Activated T-cell treated with anti-CD3 and anti-CD28 coated beads, Interleukin-2, amount 50 U/mL, for 24 hours (primary cell): ENCODE data around the gene COG5.

Experiments used
- DNase-seq: peaks from one replicate; pipeline ENCODE4 v3.0.0-alpha.2; 2020
- H3K27ac Mint-ChIP-seq: 2 replicates; pipeline ENCODE4 v1.8.0; 2020; ENCODE audit warnings: mild to moderate bottlenecking, mixed read lengths
- H3K27me3 Mint-ChIP-seq: 2 replicates; pipeline ENCODE4 v1.8.0; 2020; ENCODE audit warnings: mixed read lengths
- H3K36me3 Mint-ChIP-seq: 2 replicates; pipeline ENCODE4 v1.8.0; 2020; ENCODE audit warnings: low read depth, mixed read lengths
- H3K4me1 Mint-ChIP-seq: 2 replicates; pipeline ENCODE4 v1.8.0; 2020; ENCODE audit warnings: low read depth, mixed read lengths
- H3K4me3 Mint-ChIP-seq: 2 replicates; pipeline ENCODE4 v1.8.0; 2020; ENCODE audit warnings: mild to moderate bottlenecking, moderate library complexity, mixed read lengths
- H3K9me3 Mint-ChIP-seq: 2 replicates; pipeline ENCODE4 v1.8.0; 2020; ENCODE audit warnings: mixed read lengths

Gene COG5

DNA sequence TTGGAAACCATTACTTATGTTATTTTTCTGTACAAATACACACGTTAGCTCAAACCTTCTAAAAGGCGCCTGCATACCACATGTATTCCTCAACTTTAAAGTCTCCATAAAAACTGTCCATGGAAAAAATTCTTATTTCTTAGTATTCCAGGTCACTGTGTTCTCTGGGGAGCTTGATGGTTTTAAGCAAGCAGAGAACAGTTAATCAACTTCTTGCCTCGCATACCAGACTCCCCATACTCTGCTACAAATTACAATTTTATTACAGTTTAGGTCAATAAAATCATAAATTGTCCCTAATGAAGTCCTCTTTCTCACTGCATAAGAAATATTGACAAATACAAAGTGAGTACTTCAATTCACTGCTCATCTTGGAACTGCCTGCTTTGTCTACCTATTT is 170.9 kb downstream of the COG5 start:
- DNase-seq = no peak
- no peaks in the 10 kb centered on the region for H3K9me3 Mint-ChIP-seq
- H3K4me1 Mint-ChIP-seq = peaks cover 3% of the 10 kb centered on the region
- H3K27ac Mint-ChIP-seq = no peak overlapping the region
- no peak overlapping the region for H3K4me3 Mint-ChIP-seq
- H3K27me3 Mint-ChIP-seq = no peaks in the 10 kb centered on the region
- H3K36me3 Mint-ChIP-seq = peaks cover 30% of the 10 kb centered on the region

DNA sequence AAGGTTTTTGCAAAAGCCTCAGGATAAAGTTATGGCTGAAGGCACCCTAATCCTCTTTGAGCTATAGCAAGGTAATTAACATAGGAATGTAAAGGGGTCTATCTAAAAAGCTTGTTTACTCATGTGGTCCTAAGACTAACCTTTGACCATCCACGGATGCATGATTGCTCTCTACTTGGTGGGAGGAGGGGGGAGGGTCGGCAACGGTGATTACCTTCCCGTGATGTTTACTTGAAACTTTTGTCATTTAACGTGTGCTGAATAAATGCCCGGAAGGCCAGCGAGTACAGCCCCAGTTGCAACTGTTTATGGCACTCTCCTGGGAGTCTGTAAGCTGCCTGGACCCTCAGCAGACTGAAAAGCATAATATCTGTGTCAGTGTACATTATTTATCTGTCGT is 172.8 kb downstream of the COG5 start:
- no peak overlapping the region for H3K27ac Mint-ChIP-seq
- H3K27me3 Mint-ChIP-seq = no peaks in the 10 kb centered on the region
- peaks cover 4% of the 10 kb centered on the region for H3K4me1 Mint-ChIP-seq
- H3K36me3 Mint-ChIP-seq = peaks cover 30% of the 10 kb centered on the region
- no peaks in the 10 kb centered on the region for H3K9me3 Mint-ChIP-seq
- no peak for DNase-seq
- H3K4me3 Mint-ChIP-seq = no peak overlapping the region

DNA sequence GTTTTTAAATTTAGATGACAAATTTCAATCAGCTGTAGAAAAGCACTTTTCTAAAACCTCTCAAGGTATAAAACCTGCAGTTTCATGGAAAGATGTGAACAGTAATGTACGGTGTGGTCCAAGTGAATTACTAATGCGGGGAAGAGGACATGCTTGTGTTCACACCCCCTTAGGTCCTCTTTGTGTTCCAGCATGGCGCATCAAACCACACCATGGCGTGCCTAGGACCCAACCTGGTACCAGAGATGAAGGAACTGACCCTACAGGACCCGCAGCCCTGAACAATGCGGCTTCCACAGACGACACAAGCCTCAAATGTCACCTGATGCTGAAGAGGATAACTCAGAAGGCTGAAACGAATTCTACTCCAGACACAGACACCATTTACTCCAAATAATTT is 175.1 kb downstream of the COG5 start:
- H3K27me3 Mint-ChIP-seq = no peaks in the 10 kb centered on the region

DNA sequence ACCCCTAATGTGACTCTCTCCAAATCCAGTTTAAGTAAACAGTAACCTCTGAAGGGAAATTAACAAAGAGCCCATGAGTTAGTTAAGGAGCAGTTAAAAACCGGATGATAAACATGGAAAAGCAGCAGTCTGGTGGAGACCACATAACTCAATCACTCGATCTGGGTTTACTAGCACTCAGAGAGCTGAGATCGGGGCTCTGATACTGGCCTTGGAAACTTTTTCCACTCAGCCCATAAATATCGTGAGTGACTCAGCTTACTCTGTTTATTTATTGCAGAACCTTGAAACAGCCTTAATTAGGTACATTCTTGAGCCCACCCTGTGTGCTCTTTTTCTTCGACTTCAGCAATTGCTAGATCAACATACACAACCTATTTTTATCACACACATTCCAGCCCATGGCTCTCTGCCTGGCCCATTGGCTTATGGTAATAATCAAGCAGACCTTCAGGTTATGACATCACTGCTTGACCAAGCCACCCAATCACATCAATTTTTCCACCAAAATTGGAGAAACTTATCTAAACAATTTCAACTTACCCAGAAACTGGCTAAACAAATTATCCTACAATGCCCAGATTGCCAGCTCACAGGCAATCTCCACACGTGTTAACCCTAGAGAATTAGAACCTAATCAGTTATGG is 176.0 kb downstream of the COG5 start:
- Mint-ChIP-seq H3K9me3 (no peaks in the 10 kb centered on the region), H3K36me3 (peaks cover 20% of the 10 kb centered on the region), H3K27me3 (no peaks in the 10 kb centered on the region), H3K27ac (no peak overlapping the region), H3K4me3 (no peak overlapping the region), H3K4me1 (peaks cover 6% of the 10 kb centered on the region)
- DNase-seq = no peak

More for the DNA sequence above, 175.1 kb downstream of the COG5 start:
- Mint-ChIP-seq H3K36me3 (peaks cover 26% of the 10 kb centered on the region), H3K4me1 (peaks cover 6% of the 10 kb centered on the region), H3K9me3 (no peaks in the 10 kb centered on the region), H3K27ac (no peak overlapping the region), H3K4me3 (no peak overlapping the region)
- no peak for DNase-seq

DNA sequence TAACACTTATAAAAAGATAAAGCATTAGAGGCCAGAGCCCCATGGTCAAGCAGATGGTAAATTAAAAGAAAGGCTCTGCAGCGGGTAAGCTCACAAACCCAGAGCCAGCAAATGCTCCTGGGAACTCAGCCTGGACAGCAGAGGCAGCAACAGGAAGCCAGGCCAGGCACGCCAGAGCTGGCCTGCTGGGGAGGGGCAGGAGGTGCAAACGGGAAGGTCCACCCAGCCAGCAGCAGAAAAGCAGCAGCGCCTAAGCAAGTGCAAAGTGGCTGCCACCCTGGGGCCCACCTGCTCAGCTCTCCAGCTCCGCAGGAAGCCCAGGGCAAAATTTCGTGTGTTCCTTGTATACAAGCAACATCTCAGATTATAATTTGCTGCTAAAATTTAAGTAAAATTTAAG is 176.6 kb downstream of the COG5 start:
- peaks cover 17% of the 10 kb centered on the region for H3K36me3 Mint-ChIP-seq
- peaks cover 6% of the 10 kb centered on the region for H3K4me1 Mint-ChIP-seq
- no peak for DNase-seq
- H3K9me3 Mint-ChIP-seq = no peaks in the 10 kb centered on the region
- H3K4me3 Mint-ChIP-seq = no peak overlapping the region
- H3K27me3 Mint-ChIP-seq = no peaks in the 10 kb centered on the region
- H3K27ac Mint-ChIP-seq = no peak overlapping the region

DNA sequence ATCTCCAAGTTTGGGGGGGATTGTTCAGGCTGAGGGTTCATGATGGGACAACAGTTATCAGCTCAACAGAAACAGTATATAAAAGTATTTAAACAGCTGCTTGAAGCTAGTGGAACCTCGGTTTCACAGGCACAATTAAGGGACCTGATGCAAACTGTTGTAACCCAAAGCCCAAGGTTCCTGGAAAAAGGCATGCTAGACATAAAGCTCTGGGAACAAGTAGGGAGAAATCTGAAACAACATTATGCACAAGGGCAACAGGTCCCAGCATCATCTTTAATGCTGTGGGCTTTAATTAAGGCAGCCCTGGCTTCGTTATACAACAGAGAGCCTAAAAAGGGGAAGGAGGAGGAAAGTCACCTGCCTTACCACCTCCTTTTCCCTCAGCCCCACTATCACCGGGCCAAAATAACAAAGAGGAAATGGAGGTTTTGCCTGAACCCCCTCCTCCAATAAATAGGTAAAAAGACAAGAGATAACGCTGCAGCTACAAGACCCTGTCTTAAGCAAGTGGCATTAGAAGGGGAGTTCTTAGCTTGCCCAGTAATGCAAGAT is 177.1 kb downstream of the COG5 start:
- Mint-ChIP-seq H3K27ac (no peak overlapping the region), H3K27me3 (no peaks in the 10 kb centered on the region), H3K4me3 (no peak overlapping the region), H3K36me3 (peaks cover 14% of the 10 kb centered on the region), H3K9me3 (no peaks in the 10 kb centered on the region), H3K4me1 (peaks cover 6% of the 10 kb centered on the region)
- no peak for DNase-seq

DNA sequence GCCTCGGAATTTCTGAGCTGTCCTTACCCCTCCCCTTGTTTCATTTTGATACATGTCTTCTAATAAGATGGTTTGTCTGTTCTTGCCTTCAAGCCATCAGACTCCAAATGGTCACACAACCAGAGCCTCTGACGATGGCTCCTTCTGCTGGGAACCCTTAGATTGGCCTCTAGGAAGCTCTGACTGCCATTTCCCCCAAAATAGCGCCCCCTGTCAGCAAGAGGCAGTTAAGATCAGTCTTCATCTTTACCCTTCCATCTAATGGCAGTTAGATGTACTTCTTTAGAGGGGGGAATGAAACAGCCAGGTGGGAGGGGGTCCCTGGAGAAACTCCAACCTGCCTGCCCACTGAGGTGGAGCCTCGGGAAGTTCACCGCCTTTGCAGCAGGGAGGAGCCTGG is 179.7 kb downstream of the COG5 start:
- H3K27me3 Mint-ChIP-seq = no peaks in the 10 kb centered on the region
- H3K4me1 Mint-ChIP-seq = peaks cover 12% of the 10 kb centered on the region
- no peak for DNase-seq
- no peaks in the 10 kb centered on the region for H3K9me3 Mint-ChIP-seq
- no peak overlapping the region for H3K4me3 Mint-ChIP-seq
- peaks cover 11% of the 10 kb centered on the region for H3K36me3 Mint-ChIP-seq
- peak overlapping the region; percentile 40 for H3K27ac Mint-ChIP-seq

DNA sequence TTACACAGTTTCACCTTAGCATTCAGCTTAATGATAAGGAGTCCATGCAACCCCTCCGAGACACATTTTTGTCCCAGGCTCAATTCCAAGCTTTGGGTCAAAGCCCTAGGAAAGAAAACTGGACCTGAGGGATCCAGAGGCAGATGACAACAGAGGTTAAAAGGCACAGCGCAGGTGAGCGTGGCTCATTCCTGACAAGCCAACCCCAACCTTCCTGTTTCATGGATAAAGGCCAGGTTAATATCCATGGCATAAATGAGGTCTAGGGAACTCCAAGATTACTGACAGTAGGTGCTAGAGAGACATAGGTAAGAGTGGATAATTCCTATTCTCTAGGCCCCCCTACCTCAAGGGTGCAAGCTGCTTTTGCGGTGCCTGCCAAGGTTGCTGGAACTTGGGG is 180.5 kb downstream of the COG5 start:
- Mint-ChIP-seq H3K9me3 (no peaks in the 10 kb centered on the region), H3K4me3 (no peak overlapping the region), H3K4me1 (peaks cover 12% of the 10 kb centered on the region), H3K27me3 (no peaks in the 10 kb centered on the region), H3K36me3 (peaks cover 11% of the 10 kb centered on the region), H3K27ac (no peak overlapping the region)
- DNase-seq = no peak

DNA sequence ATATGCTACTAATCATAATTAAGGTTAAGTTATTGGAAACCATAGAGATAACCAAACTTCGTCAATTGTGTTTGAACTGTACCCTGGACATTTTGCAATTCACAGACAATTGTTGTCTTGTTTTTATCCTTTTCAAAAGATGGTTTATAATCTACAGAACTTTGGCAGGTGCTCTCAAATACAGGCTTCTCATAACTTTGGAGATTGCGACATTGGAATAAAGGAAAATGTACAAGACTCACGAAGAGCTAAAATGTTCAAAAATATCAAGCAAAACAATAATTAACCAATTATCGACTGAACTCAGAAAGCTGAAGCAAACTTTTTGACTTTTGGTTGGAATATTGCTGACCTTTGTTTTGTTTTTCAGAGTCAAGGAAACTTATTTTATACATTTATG is 182.3 kb downstream of the COG5 start:
- H3K27ac Mint-ChIP-seq = no peak overlapping the region
- H3K9me3 Mint-ChIP-seq = no peaks in the 10 kb centered on the region
- H3K27me3 Mint-ChIP-seq = no peaks in the 10 kb centered on the region
- no peak overlapping the region for H3K4me3 Mint-ChIP-seq
- peaks cover 11% of the 10 kb centered on the region for H3K36me3 Mint-ChIP-seq
- no peak for DNase-seq
- peaks cover 7% of the 10 kb centered on the region for H3K4me1 Mint-ChIP-seq

DNA sequence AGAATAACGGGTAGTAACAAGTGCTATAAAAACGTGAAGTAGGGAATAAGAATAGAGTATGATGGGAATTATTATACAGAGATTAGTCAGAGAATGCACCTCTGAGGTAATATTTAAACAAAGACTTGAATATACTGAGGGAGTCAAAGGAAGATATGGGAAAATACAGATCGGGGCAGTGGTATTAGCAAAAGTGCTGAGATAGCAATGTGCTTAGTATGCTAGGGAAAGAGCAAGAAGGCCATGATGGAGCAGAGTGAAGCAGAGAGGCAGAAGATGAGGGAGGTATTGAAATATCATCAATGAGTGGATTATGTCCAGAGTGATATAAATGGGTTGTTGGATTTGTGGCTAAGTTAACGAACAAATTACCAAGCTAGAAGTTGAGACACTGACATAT is 190.4 kb downstream of the COG5 start:
- H3K4me3 Mint-ChIP-seq = no peak overlapping the region
- no peak overlapping the region for H3K27ac Mint-ChIP-seq
- H3K27me3 Mint-ChIP-seq = no peaks in the 10 kb centered on the region
- no peak for DNase-seq
- H3K4me1 Mint-ChIP-seq = peaks cover 3% of the 10 kb centered on the region
- H3K9me3 Mint-ChIP-seq = no peaks in the 10 kb centered on the region
- H3K36me3 Mint-ChIP-seq = peaks cover 24% of the 10 kb centered on the region

DNA sequence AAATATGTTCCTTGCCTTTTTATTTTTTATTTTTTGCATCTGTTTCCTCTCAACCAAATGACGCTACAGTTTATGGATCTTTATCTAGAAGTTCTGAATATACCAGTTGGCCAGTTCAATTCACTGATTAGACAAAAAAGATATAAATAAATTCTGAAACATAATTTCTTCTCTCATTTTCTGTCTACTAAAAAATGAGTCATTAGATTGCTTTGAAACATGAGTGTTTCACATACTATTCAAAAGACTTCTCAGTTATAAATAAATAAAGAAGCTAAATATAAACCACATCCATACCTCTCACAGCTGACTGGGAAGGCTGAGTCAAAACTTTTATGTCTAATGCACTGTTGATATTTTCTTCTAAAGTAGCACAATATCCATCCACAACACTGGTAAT is 191.4 kb downstream of the COG5 start:
- DNase-seq = no peak
- H3K36me3 Mint-ChIP-seq = peaks cover 27% of the 10 kb centered on the region
- no peaks in the 10 kb centered on the region for H3K27me3 Mint-ChIP-seq
- H3K4me1 Mint-ChIP-seq = peaks cover 3% of the 10 kb centered on the region
- no peaks in the 10 kb centered on the region for H3K9me3 Mint-ChIP-seq
- H3K27ac Mint-ChIP-seq = no peak overlapping the region
- H3K4me3 Mint-ChIP-seq = no peak overlapping the region

DNA sequence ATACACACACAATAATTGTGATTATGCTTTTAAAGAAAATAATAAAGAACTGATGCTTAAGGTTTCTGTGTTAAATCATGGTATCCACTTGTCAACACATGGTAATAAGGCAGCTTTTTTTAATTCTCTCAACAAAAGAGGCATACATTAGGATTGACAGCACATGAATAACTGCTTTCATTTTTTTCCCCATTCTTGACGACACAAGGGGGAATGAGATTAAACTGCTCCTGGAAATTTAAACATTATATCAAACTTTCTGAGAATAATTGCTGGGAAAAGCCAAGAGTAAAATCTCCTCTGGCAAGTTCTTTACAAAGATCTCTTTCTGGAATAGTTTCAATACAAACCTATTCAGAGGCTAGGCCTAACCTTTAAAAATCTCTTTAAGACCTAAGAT is 192.9 kb downstream of the COG5 start:
- no peak overlapping the region for H3K27ac Mint-ChIP-seq
- no peak for DNase-seq
- peaks cover 34% of the 10 kb centered on the region for H3K36me3 Mint-ChIP-seq
- peaks cover 3% of the 10 kb centered on the region for H3K4me1 Mint-ChIP-seq
- H3K9me3 Mint-ChIP-seq = no peaks in the 10 kb centered on the region
- no peak overlapping the region for H3K4me3 Mint-ChIP-seq
- H3K27me3 Mint-ChIP-seq = no peaks in the 10 kb centered on the region

DNA sequence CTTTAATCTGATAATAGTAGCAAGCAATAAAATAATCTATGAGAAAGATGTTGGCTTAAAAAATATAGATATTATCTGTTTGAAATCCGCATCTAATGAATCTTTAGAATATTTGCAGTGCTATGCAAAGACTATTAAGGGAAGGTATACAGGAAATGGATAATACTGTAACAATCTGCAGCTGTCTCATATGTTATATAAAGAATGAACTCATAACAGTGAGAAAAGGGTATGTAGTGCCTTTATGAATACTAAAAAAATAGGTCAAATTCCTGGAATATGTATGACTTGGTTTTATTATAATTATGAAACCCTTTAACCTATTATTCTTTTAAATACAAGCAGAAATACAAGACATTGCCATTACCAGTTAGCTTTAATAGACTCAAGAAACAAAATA is 198.9 kb downstream of the COG5 start:
- no peaks in the 10 kb centered on the region for H3K9me3 Mint-ChIP-seq
- no peaks in the 10 kb centered on the region for H3K4me1 Mint-ChIP-seq
- no peak overlapping the region for H3K27ac Mint-ChIP-seq
- DNase-seq = no peak
- peaks cover 67% of the 10 kb centered on the region for H3K36me3 Mint-ChIP-seq
- H3K27me3 Mint-ChIP-seq = no peaks in the 10 kb centered on the region
- H3K4me3 Mint-ChIP-seq = no peak overlapping the region

DNA sequence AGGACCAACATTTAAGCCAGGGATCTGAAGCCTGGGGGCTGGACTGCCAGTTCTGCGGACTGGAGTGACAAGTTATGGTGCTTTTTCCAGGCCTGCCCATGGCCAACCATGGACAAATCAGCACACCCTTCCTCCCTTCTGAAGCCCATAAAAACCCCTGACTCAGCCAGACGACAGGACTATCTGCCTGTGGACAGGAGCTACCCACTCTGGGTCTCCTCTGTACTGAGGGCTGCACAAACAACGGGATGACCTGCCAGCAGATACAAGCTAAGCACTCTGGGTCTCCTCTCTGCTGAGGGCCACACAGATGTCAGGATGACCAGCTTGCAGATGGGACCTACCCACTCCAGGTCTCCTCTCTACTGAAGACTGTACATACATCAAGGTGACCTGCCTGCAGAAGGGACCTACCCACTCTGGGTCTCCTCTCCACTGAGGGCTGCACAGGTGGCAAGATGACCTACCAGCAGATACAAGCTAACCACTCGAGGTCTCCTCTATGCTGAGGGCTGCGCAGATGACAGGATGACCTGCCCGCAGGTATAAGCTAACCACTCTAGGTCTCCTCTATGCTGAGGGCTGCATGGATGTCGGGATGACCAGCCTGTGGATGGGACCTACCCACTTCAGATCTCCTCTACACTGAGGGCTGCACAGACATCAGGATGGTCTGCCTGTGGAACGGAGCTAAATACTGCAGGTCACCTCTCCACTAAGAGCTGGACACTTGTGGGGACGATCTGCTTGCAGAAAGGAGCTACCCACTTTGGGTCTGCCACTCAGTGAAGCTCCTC is 204.0 kb downstream of the COG5 start:
- no peaks in the 10 kb centered on the region for H3K27me3 Mint-ChIP-seq
- no peaks in the 10 kb centered on the region for H3K9me3 Mint-ChIP-seq
- H3K27ac Mint-ChIP-seq = no peak overlapping the region
- H3K36me3 Mint-ChIP-seq = peaks cover 73% of the 10 kb centered on the region
- H3K4me1 Mint-ChIP-seq = no peaks in the 10 kb centered on the region
- no peak for DNase-seq
- no peak overlapping the region for H3K4me3 Mint-ChIP-seq

DNA sequence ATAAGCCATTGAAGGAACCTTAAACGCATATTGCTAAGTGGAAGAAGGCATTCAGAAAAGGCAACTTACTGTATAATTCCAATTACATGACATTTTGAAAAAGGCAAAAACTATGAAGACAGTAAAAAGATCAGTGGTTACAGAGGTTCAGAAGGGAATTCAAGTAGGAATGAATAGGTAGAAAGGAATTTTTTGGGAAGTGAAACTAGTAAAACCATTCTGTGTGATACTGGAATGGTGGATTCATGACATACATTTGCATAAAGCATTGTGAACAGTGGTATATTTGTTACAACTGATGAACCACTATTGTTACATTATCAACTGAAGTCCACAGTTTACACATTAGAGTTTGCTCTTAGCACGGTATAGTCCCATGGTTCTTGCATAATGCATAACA is 208.1 kb downstream of the COG5 start:
- Mint-ChIP-seq H3K4me1 (no peaks in the 10 kb centered on the region), H3K27me3 (no peaks in the 10 kb centered on the region), H3K27ac (no peak overlapping the region), H3K36me3 (peaks cover 58% of the 10 kb centered on the region), H3K4me3 (no peak overlapping the region), H3K9me3 (no peaks in the 10 kb centered on the region)
- DNase-seq = no peak
